ENCODE data around the gene SMC3. TPM values are rescaled to one million over a fixed set of nuclear protein-coding genes. Genes with fewer than 3 reads are reported as not detected.
A peak's percentile ranks its signal among the peaks of the same experiment; 100 is the strongest.

Gene SMC3
- total and polyA plus RNA-seq, 2 of the 13 experiments (the other 11 are each of a cell fraction or from before 2014, with no cell fraction given) = 11.7 to 48.0 TPM

GRCh38 chr10:110609605-110610004, 42.1 kb downstream of the SMC3 start:
- H4K20me1 ChIP-seq (ENCODE audit: insufficient read depth, low read length) = no peaks in the 10 kb centered on the region
- H3K4me1 ChIP-seq (ENCODE audit: insufficient read depth, low read length) = no peaks in the 10 kb centered on the region
- no peaks in the 10 kb centered on the region for H3K79me2 ChIP-seq (ENCODE audit: insufficient read depth, low read length)
- CTCF ChIA-PET (ENCODE audit: low intra/inter-chr PET ratio, low total read pairs) = interaction anchor here (1.4 to 2.7 kb wide), 3 partner anchors 63 to 284 kb away, joined by 3 to 10 read pairs (median 7); no protein-coding TSS in a partner anchor
- peak; percentile 61 for ATAC-seq
- no peak overlapping the region for H3K4me3 ChIP-seq (replicated peaks in 1 of 3; ENCODE audit: insufficient read depth in 1 of 3, low read depth in 2 of 3, low read length in 3 of 3)
- 10% methylated on average over 2 of the region's 2 CpGs for WGBS (ENCODE audit: low lambda C conversion rate)
- H3K36me3 ChIP-seq (replicated peaks in 1 of 2; ENCODE audit: control insufficient read depth in 1 of 2, insufficient read depth in 2 of 2, low read length in 2 of 2) = peaks cover 0 to 5% of the 10 kb centered on the region in 2 experiments; a peak in 1 of 5 replicates
- H3K9me3 ChIP-seq (ENCODE audit: low read length) = no peaks in the 10 kb centered on the region
- H3K4me2 ChIP-seq (ENCODE audit: low read depth, low read length) = no peak overlapping the region
- no TSS peak for BruUV-seq (replicated peaks)
- no peak overlapping the region for H3K9ac ChIP-seq (ENCODE audit: insufficient read depth, low read depth, low read length)
- H3K27ac ChIP-seq (ENCODE audit: extremely low read length, insufficient read depth, low read length) = no peak overlapping the region
- no peaks in the 10 kb centered on the region; a peak in 1 of 5 replicates for H3K27me3 ChIP-seq (ENCODE audit: control insufficient read depth in 1 of 2, insufficient read depth in 2 of 2, low read length in 2 of 2)
- H2AFZ ChIP-seq (ENCODE audit: low read length) = no peak overlapping the region
- POLR2A ChIA-PET = no interaction called here
- intact Hi-C loops (cut with micrococcal nuclease; ENCODE audit: unreplicated experiment) (loop anchor here (1.0 to 5.0 kb wide), 3 partner anchors 63 to 1668 kb away; no protein-coding TSS in a partner anchor), in situ Hi-C loops (cut with HindIII; ENCODE audit: extremely low pct_ligation_motif_present, low pct_unique_long_range_greater_than_20kb) (loop anchor here (5.0 to 25.0 kb wide), 2 partner anchors 63 to 278 kb away; no protein-coding TSS in a partner anchor)
- FAIRE-seq = no peak
- DNase-seq (ENCODE audit: low spot score) = no peak
- TF ChIP-seq ZNF816 (CRISPR knock-in tag; IDR thresholded peaks at IDR 0.05; ENCODE audit: borderline replicate concordance) (no peak), ZBTB1 (CRISPR knock-in tag; IDR thresholded peaks at IDR 0.05; ENCODE audit: borderline replicate concordance) (no peak), SALL2 (CRISPR knock-in tag; IDR thresholded peaks at IDR 0.05) (no peak), ZNF616 (CRISPR knock-in tag; IDR thresholded peaks at IDR 0.05; ENCODE audit: low read depth) (no peak), KDM2A (CRISPR knock-in tag; IDR thresholded peaks at IDR 0.05; ENCODE audit: borderline replicate concordance, low read depth) (no peak), ZNF724P (CRISPR knock-in tag; IDR thresholded peaks at IDR 0.05; ENCODE audit: borderline replicate concordance) (no peak), NCOA5 (CRISPR knock-in tag; IDR thresholded peaks at IDR 0.05) (no peak), FOSL1 (CRISPR knock-in tag; IDR thresholded peaks at IDR 0.05; ENCODE audit: borderline replicate concordance) (no peak), TEAD2 (CRISPR knock-in tag; IDR thresholded peaks at IDR 0.05) (no peak), MAFF (IDR thresholded peaks at IDR 0.05; ENCODE audit: low read depth, low read length) (no peak), ZNF670 (CRISPR knock-in tag; IDR thresholded peaks at IDR 0.05; ENCODE audit: borderline replicate concordance) (no peak), STAT6 (CRISPR knock-in tag; IDR thresholded peaks at IDR 0.05; ENCODE audit: borderline replicate concordance) (no peak), TRIM24 (CRISPR knock-in tag; IDR thresholded peaks at IDR 0.05) (no peak), ZFX (CRISPR knock-in tag; IDR thresholded peaks at IDR 0.05; ENCODE audit: low read depth) (no peak), ZSCAN25 (CRISPR knock-in tag; IDR thresholded peaks at IDR 0.05) (no peak), ZNF335 (CRISPR knock-in tag; IDR thresholded peaks at IDR 0.05) (no peak)
- TF ChIP-seq, protein P1, sequence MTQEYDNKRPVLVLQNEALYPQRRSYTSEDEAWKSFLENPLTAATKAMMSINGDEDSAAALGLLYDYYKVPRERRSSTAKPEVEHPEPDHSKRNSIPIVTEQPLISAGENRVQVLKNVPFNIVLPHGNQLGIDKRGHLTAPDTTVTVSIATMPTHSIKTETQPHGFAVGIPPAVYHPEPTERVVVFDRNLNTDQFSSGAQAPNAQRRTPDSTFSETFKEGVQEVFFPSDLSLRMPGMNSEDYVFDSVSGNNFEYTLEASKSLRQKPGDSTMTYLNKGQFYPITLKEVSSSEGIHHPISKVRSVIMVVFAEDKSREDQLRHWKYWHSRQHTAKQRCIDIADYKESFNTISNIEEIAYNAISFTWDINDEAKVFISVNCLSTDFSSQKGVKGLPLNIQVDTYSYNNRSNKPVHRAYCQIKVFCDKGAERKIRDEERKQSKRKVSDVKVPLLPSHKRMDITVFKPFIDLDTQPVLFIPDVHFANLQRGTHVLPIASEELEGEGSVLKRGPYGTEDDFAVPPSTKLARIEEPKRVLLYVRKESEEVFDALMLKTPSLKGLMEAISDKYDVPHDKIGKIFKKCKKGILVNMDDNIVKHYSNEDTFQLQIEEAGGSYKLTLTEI (CRISPR knock-in tag; conservative IDR thresholded peaks at IDR 0.05) = no peak
- TF ChIP-seq, protein P2, sequence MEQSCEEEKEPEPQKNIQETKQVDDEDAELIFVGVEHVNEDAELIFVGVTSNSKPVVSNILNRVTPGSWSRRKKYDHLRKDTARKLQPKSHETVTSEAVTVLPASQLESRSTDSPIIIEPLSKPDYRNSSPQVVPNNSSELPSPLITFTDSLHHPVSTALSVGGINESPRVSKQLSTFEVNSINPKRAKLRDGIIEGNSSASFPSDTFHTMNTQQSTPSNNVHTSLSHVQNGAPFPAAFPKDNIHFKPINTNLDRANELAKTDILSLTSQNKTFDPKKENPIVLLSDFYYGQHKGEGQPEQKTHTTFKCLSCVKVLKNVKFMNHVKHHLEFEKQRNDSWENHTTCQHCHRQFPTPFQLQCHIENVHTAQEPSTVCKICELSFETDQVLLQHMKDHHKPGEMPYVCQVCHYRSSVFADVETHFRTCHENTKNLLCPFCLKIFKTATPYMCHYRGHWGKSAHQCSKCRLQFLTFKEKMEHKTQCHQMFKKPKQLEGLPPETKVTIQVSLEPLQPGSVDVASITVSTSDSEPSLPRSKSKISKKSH (CRISPR knock-in tag; IDR thresholded peaks at IDR 0.05; ENCODE audit: borderline replicate concordance) = no peak
